HepG2 (cell line): Measurements from ENCODE around the gene SEPTIN10. TPM values are rescaled to one million over a fixed set of nuclear protein-coding genes. Genes with fewer than 3 reads are reported as not detected.

Source experiments
- DZIP1 ChIP-seq: sonication (generic); formaldehyde crosslinking; IDR thresholded peaks from 2 replicates; pipeline ENCODE4 v1.5.0; 2020; ENCODE audit warnings: mild to moderate bottlenecking, missing genetic modification reagents
- KDM5A ChIP-seq: fragments of 200-600 bp; sonication (generic); IDR thresholded peaks from 2 replicates; pipeline ENCODE4 v1.7.0; 2018; ENCODE audit warnings: antibody characterized with exemption, mild to moderate bottlenecking, low read length, borderline replicate concordance
- MAX ChIP-seq: IDR thresholded peaks from 2 replicates; pipeline ENCODE4 v1.6.1; 2012; ENCODE audit warnings: inconsistent platforms
- MTA3 ChIP-seq: sonication (generic); formaldehyde crosslinking; IDR thresholded peaks from 2 replicates; pipeline ENCODE4 v1.4.0; 2020; ENCODE audit warnings: missing genetic modification reagents
- NCOA5 ChIP-seq: sonication (generic); formaldehyde crosslinking; IDR thresholded peaks from 2 replicates; pipeline ENCODE4 v1.4.0; 2020; ENCODE audit warnings: missing genetic modification reagents
- ZBTB10 ChIP-seq: sonication (generic); formaldehyde crosslinking; IDR thresholded peaks from 2 replicates; pipeline ENCODE4 v1.4.0; 2020; ENCODE audit warnings: missing genetic modification reagents, borderline replicate concordance
- ZBTB49 ChIP-seq: sonication (generic); formaldehyde crosslinking; IDR thresholded peaks from 2 replicates; pipeline ENCODE4 v1.4.0; 2020; ENCODE audit warnings: missing genetic modification reagents, borderline replicate concordance
- ZFP36L2 ChIP-seq: sonication (generic); formaldehyde crosslinking; IDR thresholded peaks from 2 replicates; pipeline ENCODE4 v1.4.0; 2020; ENCODE audit warnings: missing genetic modification reagents
- ZNF20 ChIP-seq: sonication (generic); formaldehyde crosslinking; IDR thresholded peaks from 2 replicates; pipeline ENCODE4 v1.4.0; 2020; ENCODE audit warnings: mild to moderate bottlenecking, moderate library complexity, missing genetic modification reagents
- ZNF276 ChIP-seq: sonication (generic); formaldehyde crosslinking; IDR thresholded peaks from 2 replicates; pipeline ENCODE4 v1.4.0; 2020; ENCODE audit warnings: mild to moderate bottlenecking, low read depth, missing genetic modification reagents
- ZNF331 ChIP-seq: sonication (generic); formaldehyde crosslinking; IDR thresholded peaks from 2 replicates; pipeline ENCODE4 v1.4.0; 2020; ENCODE audit warnings: missing genetic modification reagents
- ZNF552 ChIP-seq: sonication (generic); formaldehyde crosslinking; IDR thresholded peaks from 2 replicates; pipeline ENCODE4 v1.9.0; 2022; ENCODE audit warnings: missing genetic modification reagents, mild to moderate bottlenecking, borderline replicate concordance
- ZNF564 ChIP-seq: sonication (generic); formaldehyde crosslinking; IDR thresholded peaks from 2 replicates; pipeline ENCODE4 v1.8.1; 2023; ENCODE audit warnings: mild to moderate bottlenecking, missing genetic modification reagents
- ZNF597 ChIP-seq: sonication (generic); formaldehyde crosslinking; IDR thresholded peaks from 2 replicates; pipeline ENCODE4 v1.5.0; 2020; ENCODE audit warnings: missing genetic modification reagents
- ZNF891 ChIP-seq: sonication (generic); formaldehyde crosslinking; IDR thresholded peaks from 2 replicates; pipeline ENCODE4 v1.5.0; 2020; ENCODE audit warnings: mild to moderate bottlenecking, missing genetic modification reagents
- ZSCAN9 ChIP-seq: IDR thresholded peaks from 2 replicates; pipeline ENCODE4 v1.6.1; 2016; ENCODE audit warnings: borderline replicate concordance
- polyA plus RNA-seq, 8 experiments: library from polyadenylated mRNA; depleted of rRNA in 3 of 8; stranded (reverse) in 7 of 8; unstranded in 1 of 8; fragments of >200 nt; fragmentation: Illumina TruSeq in 4 of 8; extraction: Trizol in 4 of 8; gene quantifications; 2 replicates each; pipeline versions ENCODE4 v1.2.1 to v1.2.3, GENCODE V29; 2011 to 2016; ENCODE audit warnings: low read depth in 4 of 8, missing spikeins in 1 of 8, mixed read lengths in 1 of 8; ENCODE audit not compliant: insufficient read depth in 1 of 8
- total RNA-seq, 5 experiments: library from RNA; depleted of rRNA; stranded (reverse); fragments of >200 nt; fragmentation: Illumina TruSeq; extraction: Trizol; gene quantifications; 2 replicates each; pipeline ENCODE4 v1.2.3, GENCODE V29; 2016; ENCODE audit warnings: low read depth in 1 of 5

Gene SEPTIN10
- total and polyA plus RNA-seq, 2 of the 13 experiments (the other 11 are each of a cell fraction or from before 2014, with no cell fraction given) = 45.8 to 67.5 TPM

GRCh38 chr2:109630441-109631430 is 17.0 kb upstream of the SEPTIN10 start (continued):
- TF ChIP-seq ZNF564 (CRISPR knock-in tag) = no peak
- no peak for TF ChIP-seq ZNF552 (CRISPR knock-in tag)
- TF ChIP-seq ZNF891 (CRISPR knock-in tag) = no peak
- no peak for TF ChIP-seq ZFP36L2 (CRISPR knock-in tag)
- peak; percentile 74; the same call in 1 of the 2 replicates for TF ChIP-seq MAX
- no peak for TF ChIP-seq KDM5A
- no peak for TF ChIP-seq MTA3 (CRISPR knock-in tag)
- TF ChIP-seq ZNF597 (CRISPR knock-in tag) = no peak
- TF ChIP-seq DZIP1 (CRISPR knock-in tag) = no peak
- no peak for TF ChIP-seq ZBTB49 (CRISPR knock-in tag)
- peak; percentile 81; the same call in 1 of the 2 replicates for TF ChIP-seq ZSCAN9 (CRISPR knock-in tag)
- TF ChIP-seq ZBTB10 = no peak
- TF ChIP-seq ZNF331 = peak; percentile 74
- no peak for TF ChIP-seq ZNF276 (CRISPR knock-in tag)
- no peak for TF ChIP-seq NCOA5
- no peak for TF ChIP-seq ZNF20 (CRISPR knock-in tag)
